AG10803 (cell line): ENCODE results near the gene PRND.

Experiments
- DNase-seq: peaks from one replicate; pipeline ENCODE4 v3.0.0; 2010; ENCODE audit warnings: low read depth
- H3K4me3 ChIP-seq: 2 replicates; pipeline ENCODE4 v1.5.1; 2011; ENCODE audit warnings: mild to moderate bottlenecking, low read length, control low read depth
- TF ChIP-seq, protein P1 (sequence below): conservative IDR thresholded peaks from 2 replicates; pipeline ENCODE4 v1.5.1; 2011; ENCODE audit warnings: mild to moderate bottlenecking, low read length, control low read depth, inconsistent platforms

Gene PRND

DNA sequence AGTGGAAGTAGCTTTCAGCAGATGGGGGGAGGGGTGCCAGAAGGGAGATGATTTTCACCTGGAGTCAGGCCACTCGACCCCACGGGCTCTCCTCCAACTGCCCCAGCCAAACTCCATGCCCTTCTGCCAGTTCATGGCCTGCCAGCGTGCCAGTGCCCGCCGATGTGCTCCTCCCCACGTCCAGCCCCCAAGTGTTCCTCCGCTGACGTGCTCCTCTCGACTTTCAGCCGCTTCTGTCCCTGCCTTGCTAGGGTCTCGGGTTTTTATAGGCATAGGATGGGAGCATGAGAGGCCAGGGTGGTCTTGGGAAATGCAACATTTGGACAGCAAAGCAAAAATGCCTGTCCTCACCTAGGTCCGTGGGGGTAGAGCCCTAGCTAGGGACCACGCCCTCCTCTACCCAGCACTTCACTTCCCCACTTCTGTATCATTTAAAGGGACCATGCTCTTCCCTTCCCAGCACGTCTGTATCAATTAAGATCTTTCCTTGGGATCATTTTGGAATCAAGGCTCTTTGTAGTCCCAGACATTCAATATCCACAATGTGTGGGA lies 54.4 kb downstream of the PRND start:
- H3K4me3 ChIP-seq: no peak overlapping the region
- TF ChIP-seq, protein P1, sequence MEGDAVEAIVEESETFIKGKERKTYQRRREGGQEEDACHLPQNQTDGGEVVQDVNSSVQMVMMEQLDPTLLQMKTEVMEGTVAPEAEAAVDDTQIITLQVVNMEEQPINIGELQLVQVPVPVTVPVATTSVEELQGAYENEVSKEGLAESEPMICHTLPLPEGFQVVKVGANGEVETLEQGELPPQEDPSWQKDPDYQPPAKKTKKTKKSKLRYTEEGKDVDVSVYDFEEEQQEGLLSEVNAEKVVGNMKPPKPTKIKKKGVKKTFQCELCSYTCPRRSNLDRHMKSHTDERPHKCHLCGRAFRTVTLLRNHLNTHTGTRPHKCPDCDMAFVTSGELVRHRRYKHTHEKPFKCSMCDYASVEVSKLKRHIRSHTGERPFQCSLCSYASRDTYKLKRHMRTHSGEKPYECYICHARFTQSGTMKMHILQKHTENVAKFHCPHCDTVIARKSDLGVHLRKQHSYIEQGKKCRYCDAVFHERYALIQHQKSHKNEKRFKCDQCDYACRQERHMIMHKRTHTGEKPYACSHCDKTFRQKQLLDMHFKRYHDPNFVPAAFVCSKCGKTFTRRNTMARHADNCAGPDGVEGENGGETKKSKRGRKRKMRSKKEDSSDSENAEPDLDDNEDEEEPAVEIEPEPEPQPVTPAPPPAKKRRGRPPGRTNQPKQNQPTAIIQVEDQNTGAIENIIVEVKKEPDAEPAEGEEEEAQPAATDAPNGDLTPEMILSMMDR: no peak
- DNase-seq: no peak
